ENCODE measurements around the gene CILP.
A peak's percentile ranks its signal among the peaks of the same experiment; 100 is the strongest.

Gene CILP

DNA sequence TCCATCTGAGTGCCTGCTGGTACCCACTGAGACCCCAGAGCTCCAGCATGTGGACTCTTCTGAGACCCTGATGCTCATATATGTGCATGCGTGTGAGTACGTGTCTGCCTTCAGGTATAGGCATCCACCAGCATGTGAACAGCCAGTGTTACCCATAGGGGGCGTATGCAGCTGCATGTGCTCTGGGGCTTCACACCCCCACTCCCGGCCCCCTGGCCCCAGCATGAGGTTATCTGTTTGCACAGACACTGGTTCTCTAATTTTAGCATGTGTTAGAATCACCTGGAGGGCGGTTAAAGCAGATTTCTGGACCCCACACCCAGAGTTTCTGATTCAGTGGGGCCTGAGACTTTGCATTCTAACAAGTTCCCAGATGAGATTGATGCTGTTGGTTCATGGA lies 824 bp upstream of the CILP start:
- no peaks in the 10 kb centered on the region for H3K27me3 ChIP-seq (ENCODE audit: low read depth)
- H3K9me3 ChIP-seq = no peaks in the 10 kb centered on the region
- H3K4me1 ChIP-seq = peaks cover 20% of the 10 kb centered on the region
- DNase-seq (ENCODE audit: low spot score in 2 of 2) = peak; percentile 78 to 91
- H3K36me3 ChIP-seq (replicated peaks) = no peaks in the 10 kb centered on the region
- no peak overlapping the region for H3K4me3 ChIP-seq
- in situ Hi-C loops (cut with MboI; ENCODE audit: low sequenced_read_pairs) = no loop called here

- H3K4me1 ChIP-seq = peaks cover 20% of the 10 kb centered on the region
- in situ Hi-C loops (cut with MboI; ENCODE audit: low sequenced_read_pairs) = no loop called here
- no peak overlapping the region for H3K4me3 ChIP-seq
- no peaks in the 10 kb centered on the region for H3K36me3 ChIP-seq (replicated peaks)
- DNase-seq (ENCODE audit: low spot score in 2 of 2) = no peak
- no peaks in the 10 kb centered on the region for H3K9me3 ChIP-seq
- H3K27me3 ChIP-seq (ENCODE audit: low read depth) = no peaks in the 10 kb centered on the region
Measured at GRCh38 chr15:65211482-65211982, 259 bp upstream of the CILP start.

GRCh38 chr15:65209701-65210643 lies 1.3 kb downstream of the CILP start:
- Histone ChIP-seq H3K9me3 (no peaks in the 10 kb centered on the region), H3K27me3 (ENCODE audit: low read depth) (no peaks in the 10 kb centered on the region), H3K4me1 (peaks cover 13% of the 10 kb centered on the region), H3K36me3 (replicated peaks) (no peaks in the 10 kb centered on the region), H3K4me3 (no peak overlapping the region)
- DNase-seq (ENCODE audit: low spot score in 2 of 2) = no peak
- in situ Hi-C loops (cut with MboI; ENCODE audit: low sequenced_read_pairs) = no loop called here

DNA sequence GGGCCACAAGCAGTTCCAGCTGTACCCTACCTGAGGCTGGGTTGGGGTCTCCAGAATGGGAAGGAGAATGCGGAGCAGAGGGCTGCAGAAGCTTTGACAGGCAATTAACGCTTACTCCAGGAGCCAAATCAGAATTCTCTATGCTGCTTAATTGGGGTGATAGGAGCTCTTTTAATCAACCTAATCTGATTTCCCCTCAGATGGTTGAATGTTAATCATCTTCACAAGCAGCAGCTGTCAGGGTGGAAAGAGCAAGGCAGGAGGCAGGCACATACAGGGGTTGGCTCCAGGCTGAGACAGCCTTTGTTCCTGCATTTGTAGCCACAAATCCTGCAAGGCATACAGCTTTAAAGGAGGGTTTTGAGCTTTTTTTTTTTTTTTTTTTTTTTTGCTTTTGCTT lies 2.6 kb downstream of the CILP start:
- no peaks in the 10 kb centered on the region for H3K9me3 ChIP-seq
- no peak for DNase-seq (ENCODE audit: low spot score in 2 of 2)
- H3K4me1 ChIP-seq = peaks cover 13% of the 10 kb centered on the region
- no peaks in the 10 kb centered on the region for H3K27me3 ChIP-seq (ENCODE audit: low read depth)
- no peaks in the 10 kb centered on the region for H3K36me3 ChIP-seq (replicated peaks)
- in situ Hi-C loops (cut with MboI; ENCODE audit: low sequenced_read_pairs) = no loop called here
- H3K4me3 ChIP-seq = no peak overlapping the region

DNA sequence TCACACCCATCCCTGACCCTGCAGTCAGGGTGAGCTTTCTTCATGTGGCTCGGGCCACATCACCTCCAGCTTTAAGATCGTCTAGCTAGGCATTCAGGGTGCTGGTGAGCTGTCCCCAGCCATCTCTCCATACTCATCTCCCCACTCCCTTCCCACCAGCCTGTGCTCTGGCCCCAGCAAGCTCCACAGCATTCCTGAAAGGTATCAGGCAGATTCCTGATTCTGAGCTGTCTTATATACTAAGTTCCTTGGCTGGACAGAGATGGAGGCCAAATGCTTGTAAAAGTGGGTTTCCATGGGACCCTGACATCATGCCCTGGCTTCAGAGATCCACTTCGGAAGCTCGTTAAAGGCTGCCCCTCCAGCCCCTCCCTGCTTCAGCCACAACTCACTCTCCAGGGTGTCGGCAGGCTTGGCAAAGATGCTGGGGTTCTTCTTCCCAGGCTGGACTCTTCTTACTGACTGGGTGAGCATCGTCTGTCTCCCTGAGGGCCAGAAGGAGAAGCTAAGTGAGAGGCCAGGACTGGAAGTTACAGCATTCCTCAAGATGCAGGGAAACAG lies 3.9 kb downstream of the CILP start:
- H3K27me3 ChIP-seq (ENCODE audit: low read depth) = no peaks in the 10 kb centered on the region
- H3K4me1 ChIP-seq = peaks cover 9% of the 10 kb centered on the region
- H3K4me3 ChIP-seq = no peak overlapping the region
- in situ Hi-C loops (cut with MboI; ENCODE audit: low sequenced_read_pairs) = no loop called here
- no peaks in the 10 kb centered on the region for H3K9me3 ChIP-seq
- no peaks in the 10 kb centered on the region for H3K36me3 ChIP-seq (replicated peaks)
- no peak for DNase-seq (ENCODE audit: low spot score in 2 of 2)

DNA sequence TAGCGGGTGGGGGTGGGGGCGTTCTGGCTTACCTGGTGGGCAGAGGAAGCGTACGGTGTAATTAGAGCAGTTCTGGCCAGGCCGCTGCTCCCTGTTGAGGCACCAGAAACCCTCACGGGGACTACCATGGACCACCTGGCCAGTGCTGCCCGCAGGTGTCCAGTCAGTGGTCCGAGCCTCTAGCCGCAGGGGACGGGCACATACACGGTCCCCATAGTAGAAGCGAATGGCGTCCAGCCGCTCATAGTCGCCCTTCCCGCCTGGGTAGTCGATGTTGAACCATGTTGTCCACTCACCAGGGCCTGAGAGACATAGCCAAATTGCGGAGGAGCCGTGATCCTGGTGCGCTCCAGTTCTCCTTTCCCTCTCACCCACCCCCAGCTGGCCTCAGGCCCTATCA lies 4.5 kb downstream of the CILP start:
- peaks cover 6% of the 10 kb centered on the region for H3K4me1 ChIP-seq
- no peak overlapping the region for H3K4me3 ChIP-seq
- no peak for DNase-seq (ENCODE audit: low spot score in 2 of 2)
- in situ Hi-C loops (cut with MboI; ENCODE audit: low sequenced_read_pairs) = no loop called here
- no peaks in the 10 kb centered on the region for H3K36me3 ChIP-seq (replicated peaks)
- H3K27me3 ChIP-seq (ENCODE audit: low read depth) = no peaks in the 10 kb centered on the region
- no peaks in the 10 kb centered on the region for H3K9me3 ChIP-seq

GRCh38 chr15:65204931-65205660 lies 6.2 kb downstream of the CILP start:
- Histone ChIP-seq H3K4me1 (peaks cover 6% of the 10 kb centered on the region), H3K4me3 (no peak overlapping the region), H3K9me3 (no peaks in the 10 kb centered on the region), H3K27me3 (ENCODE audit: low read depth) (no peaks in the 10 kb centered on the region), H3K36me3 (replicated peaks) (no peaks in the 10 kb centered on the region)
- in situ Hi-C loops (cut with MboI; ENCODE audit: low sequenced_read_pairs) = no loop called here
- DNase-seq (ENCODE audit: low spot score in 2 of 2) = no peak

DNA sequence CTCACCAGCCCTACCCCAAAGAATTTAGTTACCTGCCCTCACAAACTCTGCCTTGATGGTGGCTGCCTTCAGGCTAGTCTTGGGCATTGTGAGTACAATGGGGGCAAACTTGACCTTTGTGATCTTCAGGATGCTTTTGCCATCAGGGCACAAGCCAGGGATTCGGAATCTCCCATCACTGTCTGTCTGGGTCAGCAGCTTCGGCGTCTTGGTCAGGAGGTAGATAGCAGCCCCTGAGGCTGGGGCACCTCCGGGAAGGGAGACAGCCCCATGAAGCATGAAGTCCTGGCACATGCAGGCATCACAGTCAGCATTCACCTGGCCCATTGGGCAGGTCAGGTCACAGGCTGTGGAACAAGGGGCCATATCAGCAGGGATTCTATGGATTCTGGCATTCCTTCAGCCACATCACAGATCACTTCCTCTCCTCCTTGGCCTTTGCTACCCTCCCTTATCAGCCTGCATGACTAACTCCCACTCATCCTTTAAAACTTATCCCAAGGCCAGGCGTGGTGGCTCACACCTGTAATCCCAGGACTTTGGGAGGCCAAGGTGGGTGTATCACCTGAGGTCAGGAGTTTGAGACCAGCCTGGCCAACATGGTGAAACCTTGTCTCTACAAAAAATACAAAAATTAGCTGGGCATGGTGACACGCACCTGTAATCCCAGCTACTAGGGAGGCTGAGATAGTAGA lies 6.9 kb downstream of the CILP start:
- Histone ChIP-seq H3K27me3 (ENCODE audit: low read depth) (no peaks in the 10 kb centered on the region), H3K9me3 (no peaks in the 10 kb centered on the region), H3K36me3 (replicated peaks) (no peaks in the 10 kb centered on the region), H3K4me1 (peaks cover 6% of the 10 kb centered on the region), H3K4me3 (no peak overlapping the region)
- no peak for DNase-seq (ENCODE audit: low spot score in 2 of 2)
- in situ Hi-C loops (cut with MboI; ENCODE audit: low sequenced_read_pairs) = no loop called here

DNA sequence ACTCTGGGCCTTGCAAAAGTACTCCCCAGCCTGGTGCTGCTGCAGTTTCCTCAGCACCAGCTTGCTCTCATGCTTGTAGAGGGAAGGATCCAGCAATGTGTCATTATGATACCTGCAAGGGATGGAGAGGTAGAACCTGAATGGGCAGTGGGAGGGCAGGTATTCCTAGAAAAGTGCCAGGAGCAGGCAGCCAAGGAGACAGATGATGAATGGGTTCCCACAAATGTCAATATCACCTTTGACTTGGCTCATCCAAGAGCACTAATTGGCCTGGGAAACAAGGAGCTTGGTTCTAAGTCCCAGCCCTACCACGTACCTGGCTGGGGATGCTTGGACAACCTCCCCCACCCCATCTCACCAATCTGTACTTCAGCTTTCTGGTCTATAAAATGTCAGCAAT lies 9.4 kb downstream of the CILP start:
- DNase-seq (ENCODE audit: low spot score in 2 of 2) = no peak
- no peaks in the 10 kb centered on the region for H3K4me1 ChIP-seq
- no peaks in the 10 kb centered on the region for H3K27me3 ChIP-seq (ENCODE audit: low read depth)
- in situ Hi-C loops (cut with MboI; ENCODE audit: low sequenced_read_pairs) = no loop called here
- no peak overlapping the region for H3K4me3 ChIP-seq
- no peaks in the 10 kb centered on the region for H3K36me3 ChIP-seq (replicated peaks)
- H3K9me3 ChIP-seq = no peaks in the 10 kb centered on the region

DNA sequence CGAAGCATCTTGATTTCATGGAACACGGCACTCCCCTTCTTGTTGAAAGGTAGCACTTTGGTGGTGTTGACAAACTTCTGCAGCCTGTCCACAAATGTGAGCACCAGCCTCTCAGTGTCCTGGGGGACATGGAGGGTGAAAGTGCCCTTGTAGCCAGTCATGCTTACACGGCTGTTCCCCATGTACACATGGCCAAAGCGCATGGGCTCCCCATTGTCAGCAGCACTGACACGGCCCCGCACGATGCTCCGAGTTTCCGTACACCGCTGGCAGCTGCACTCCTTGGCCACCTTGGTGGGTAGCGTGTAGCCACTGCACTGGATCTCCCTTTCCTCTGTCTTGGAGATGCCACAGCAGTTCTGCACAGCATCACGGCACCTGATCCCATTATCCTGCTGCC lies 12.7 kb downstream of the CILP start:
- Histone ChIP-seq H3K36me3 (replicated peaks) (no peaks in the 10 kb centered on the region), H3K4me1 (no peaks in the 10 kb centered on the region), H3K27me3 (ENCODE audit: low read depth) (no peaks in the 10 kb centered on the region), H3K9me3 (no peaks in the 10 kb centered on the region), H3K4me3 (no peak overlapping the region)
- DNase-seq (ENCODE audit: low spot score in 2 of 2) = no peak
- in situ Hi-C loops (cut with MboI; ENCODE audit: low sequenced_read_pairs) = loop anchor here (5.0 kb wide), 2 partner anchors 79 to 189 kb away; no protein-coding TSS in a partner anchor

GRCh38 chr15:65197337-65197645 lies 14.0 kb downstream of the CILP start:
- in situ Hi-C loops (cut with MboI; ENCODE audit: low sequenced_read_pairs) = loop anchor here (5.0 kb wide), 2 partner anchors 80 to 190 kb away; no protein-coding TSS in a partner anchor

GRCh38 chr15:65196637-65197336 lies 14.5 kb downstream of the CILP start:
- DNase-seq (ENCODE audit: low spot score in 2 of 2) = no peak
- H3K4me3 ChIP-seq = no peak overlapping the region
- H3K36me3 ChIP-seq (replicated peaks) = no peaks in the 10 kb centered on the region
- H3K27me3 ChIP-seq (ENCODE audit: low read depth) = no peaks in the 10 kb centered on the region
- in situ Hi-C loops (cut with MboI; ENCODE audit: low sequenced_read_pairs) = loop anchor here (5.0 kb wide), 2 partner anchors 81 to 191 kb away; no protein-coding TSS in a partner anchor
- no peaks in the 10 kb centered on the region for H3K9me3 ChIP-seq
- no peaks in the 10 kb centered on the region for H3K4me1 ChIP-seq

More at GRCh38 chr15:65197337-65197645, 14.0 kb downstream of the CILP start:
- no peaks in the 10 kb centered on the region for H3K27me3 ChIP-seq (ENCODE audit: low read depth)
- no peak for DNase-seq (ENCODE audit: low spot score in 2 of 2)
- H3K36me3 ChIP-seq (replicated peaks) = no peaks in the 10 kb centered on the region
- H3K4me3 ChIP-seq = no peak overlapping the region
- H3K9me3 ChIP-seq = no peaks in the 10 kb centered on the region
- H3K4me1 ChIP-seq = no peaks in the 10 kb centered on the region

DNA sequence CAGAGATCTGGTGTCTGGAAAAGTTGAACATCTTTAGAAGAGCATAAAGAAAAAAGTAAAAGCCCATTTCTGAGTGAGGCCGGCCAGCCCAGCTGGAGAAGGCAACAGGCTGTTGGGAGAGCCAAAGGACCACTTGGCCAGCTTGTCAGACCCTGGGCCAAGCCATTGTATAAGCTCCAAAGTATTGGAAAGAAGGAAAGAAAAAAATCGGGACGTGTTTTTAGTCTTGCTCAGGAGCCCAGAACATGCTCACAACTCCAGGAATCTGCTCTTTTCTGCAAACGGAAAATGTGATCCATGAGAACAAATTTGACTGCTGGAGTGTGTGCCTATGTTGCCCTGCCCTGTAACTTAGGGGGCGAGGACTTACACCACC lies 15.7 kb downstream of the CILP start:
- Histone ChIP-seq H3K9me3 (no peaks in the 10 kb centered on the region), H3K27me3 (ENCODE audit: low read depth) (no peaks in the 10 kb centered on the region), H3K36me3 (replicated peaks) (no peaks in the 10 kb centered on the region), H3K4me3 (no peak overlapping the region), H3K4me1 (no peaks in the 10 kb centered on the region)
- no peak for DNase-seq (ENCODE audit: low spot score in 2 of 2)
- in situ Hi-C loops (cut with MboI; ENCODE audit: low sequenced_read_pairs) = loop anchor here (5.0 kb wide), 2 partner anchors 82 to 192 kb away; no protein-coding TSS in a partner anchor

Data from HAP-1 (cell line).